ENCODE data around the gene IQCB1.
A peak's percentile ranks its signal among the peaks of the same experiment; 100 is the strongest.

Gene IQCB1

GRCh38 chr3:121836064-121836463 lies 1.2 kb upstream of the IQCB1 start:
- in situ Hi-C loops (cut with MboI; ENCODE audit: low pct_unique_long_range_greater_than_20kb, low sequenced_read_pairs, unreplicated experiment): no loop called here

GRCh38 chr3:121835465-121835801 lies 573 bp upstream of the IQCB1 start:
- DNase-seq (ENCODE audit: low spot score): peak; percentile 35
- TF ChIP-seq, protein P1, sequence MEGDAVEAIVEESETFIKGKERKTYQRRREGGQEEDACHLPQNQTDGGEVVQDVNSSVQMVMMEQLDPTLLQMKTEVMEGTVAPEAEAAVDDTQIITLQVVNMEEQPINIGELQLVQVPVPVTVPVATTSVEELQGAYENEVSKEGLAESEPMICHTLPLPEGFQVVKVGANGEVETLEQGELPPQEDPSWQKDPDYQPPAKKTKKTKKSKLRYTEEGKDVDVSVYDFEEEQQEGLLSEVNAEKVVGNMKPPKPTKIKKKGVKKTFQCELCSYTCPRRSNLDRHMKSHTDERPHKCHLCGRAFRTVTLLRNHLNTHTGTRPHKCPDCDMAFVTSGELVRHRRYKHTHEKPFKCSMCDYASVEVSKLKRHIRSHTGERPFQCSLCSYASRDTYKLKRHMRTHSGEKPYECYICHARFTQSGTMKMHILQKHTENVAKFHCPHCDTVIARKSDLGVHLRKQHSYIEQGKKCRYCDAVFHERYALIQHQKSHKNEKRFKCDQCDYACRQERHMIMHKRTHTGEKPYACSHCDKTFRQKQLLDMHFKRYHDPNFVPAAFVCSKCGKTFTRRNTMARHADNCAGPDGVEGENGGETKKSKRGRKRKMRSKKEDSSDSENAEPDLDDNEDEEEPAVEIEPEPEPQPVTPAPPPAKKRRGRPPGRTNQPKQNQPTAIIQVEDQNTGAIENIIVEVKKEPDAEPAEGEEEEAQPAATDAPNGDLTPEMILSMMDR (IDR thresholded peaks at IDR 0.05; ENCODE audit: extremely low read depth, insufficient read depth, missing control alignments): no peak
- in situ Hi-C loops (cut with MboI; ENCODE audit: low pct_unique_long_range_greater_than_20kb, low sequenced_read_pairs, unreplicated experiment): no loop called here

More at GRCh38 chr3:121836064-121836463, 1.2 kb upstream of the IQCB1 start:
- peak; percentile 8 for DNase-seq (ENCODE audit: low spot score)
- TF ChIP-seq, protein P1 (IDR thresholded peaks at IDR 0.05; ENCODE audit: extremely low read depth, insufficient read depth, missing control alignments): no peak

DNA sequence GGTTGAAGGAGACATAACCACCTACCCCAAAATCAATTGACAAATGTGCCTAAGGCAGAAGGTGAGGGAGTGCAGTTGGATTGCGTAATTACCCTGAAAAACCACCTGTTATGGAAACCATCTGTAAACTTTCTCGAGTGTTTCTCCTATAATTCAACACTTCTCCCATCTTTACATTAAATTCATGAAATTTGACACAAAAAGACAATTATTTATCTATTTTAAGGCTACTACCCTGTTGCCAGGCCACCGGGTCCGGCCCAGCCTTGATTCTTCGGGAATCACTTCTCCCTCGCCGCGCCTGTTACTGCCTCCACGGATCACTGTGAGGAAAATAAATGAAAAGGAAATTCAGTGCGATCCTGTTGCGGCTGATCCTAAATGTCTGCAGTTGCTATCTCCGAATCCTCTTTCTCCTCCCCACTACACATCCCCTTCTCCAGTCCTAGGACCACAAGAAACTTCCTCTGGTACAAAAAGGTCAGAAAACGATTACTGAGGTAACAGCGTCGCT lies 646 bp downstream of the IQCB1 start:
- in situ Hi-C loops (cut with MboI; ENCODE audit: low pct_unique_long_range_greater_than_20kb, low sequenced_read_pairs, unreplicated experiment): no loop called here
- DNase-seq (ENCODE audit: low spot score): peak; percentile 28

GRCh38 chr3:121822973-121823372 lies 11.9 kb downstream of the IQCB1 start:
- in situ Hi-C loops (cut with MboI; ENCODE audit: low pct_unique_long_range_greater_than_20kb, low sequenced_read_pairs, unreplicated experiment): no loop called here
- TF ChIP-seq, protein P1 (IDR thresholded peaks at IDR 0.05; ENCODE audit: extremely low read depth, insufficient read depth, missing control alignments): no peak
- DNase-seq (ENCODE audit: low spot score): no peak

More for the DNA sequence above, 646 bp downstream of the IQCB1 start:
- TF ChIP-seq, protein P1 (IDR thresholded peaks at IDR 0.05; ENCODE audit: extremely low read depth, insufficient read depth, missing control alignments): no peak

GRCh38 chr3:121821421-121822199 lies 13.2 kb downstream of the IQCB1 start:
- DNase-seq (ENCODE audit: low spot score): no peak
- TF ChIP-seq, protein P1 (IDR thresholded peaks at IDR 0.05; ENCODE audit: extremely low read depth, insufficient read depth, missing control alignments): no peak
- in situ Hi-C loops (cut with MboI; ENCODE audit: low pct_unique_long_range_greater_than_20kb, low sequenced_read_pairs, unreplicated experiment): no loop called here

GRCh38 chr3:121819236-121819635 lies 15.6 kb downstream of the IQCB1 start:
- DNase-seq (ENCODE audit: low spot score): no peak

More at GRCh38 chr3:121819236-121819635, 15.6 kb downstream of the IQCB1 start:
- TF ChIP-seq, protein P1 (IDR thresholded peaks at IDR 0.05; ENCODE audit: extremely low read depth, insufficient read depth, missing control alignments): no peak
- in situ Hi-C loops (cut with MboI; ENCODE audit: low pct_unique_long_range_greater_than_20kb, low sequenced_read_pairs, unreplicated experiment): no loop called here

All from GM13977 (cell line).